ENCODE measurements around the gene CRAMP1.

GRCh38 chr16:1655269-1655807 lies 43.2 kb downstream of the CRAMP1 start:
- no peak for TF ChIP-seq CTCF (IDR thresholded peaks at IDR 0.05)
- TF ChIP-seq EP300 (IDR thresholded peaks at IDR 0.05) = no peak

Measured in tibial nerve (tissue), 4 donors.